Loucy (cell line): ENCODE measurements around the gene SIL1.

Experiments used
- H2AFZ ChIP-seq: fragments of 200-600 bp; sonication (generic); 2 replicates; pipeline ENCODE4 v1.6.0; 2016; ENCODE audit warnings: antibody characterized with exemption, mild to moderate bottlenecking, low read length, moderate library complexity
- H3F3A ChIP-seq: fragments of 200-600 bp; 2 replicates; pipeline ENCODE4 v1.6.0; 2016; ENCODE audit warnings: antibody characterized with exemption, low read depth, mild to moderate bottlenecking
- H3K27me3 ChIP-seq: fragments of 200-600 bp; sonication (generic); 2 replicates; pipeline ENCODE4 v1.6.1; 2014; ENCODE audit warnings: low read length, mild to moderate bottlenecking; ENCODE audit not compliant: insufficient read depth, poor library complexity, severe bottlenecking
- H3K36me3 ChIP-seq: fragments of 200-600 bp; sonication (generic); 2 replicates; pipeline ENCODE4 v1.6.1; 2016; ENCODE audit warnings: low read length; ENCODE audit not compliant: insufficient read depth
- H3K4me1 ChIP-seq: fragments of 200-600 bp; sonication (generic); 2 replicates; pipeline ENCODE4 v1.5.1; 2014; ENCODE audit warnings: low read length, mild to moderate bottlenecking; ENCODE audit not compliant: insufficient read depth, poor library complexity, severe bottlenecking
- H3K4me2 ChIP-seq: fragments of 200-600 bp; sonication (generic); 2 replicates; pipeline ENCODE4 v1.6.0; 2014; ENCODE audit warnings: antibody characterized with exemption, low read length, low read depth, mild to moderate bottlenecking; ENCODE audit not compliant: poor library complexity, severe bottlenecking
- H3K4me3 ChIP-seq: fragments of 200-600 bp; sonication (generic); 2 replicates; pipeline ENCODE4 v1.5.1; 2014; ENCODE audit warnings: low read length, mild to moderate bottlenecking, mixed read lengths; ENCODE audit not compliant: poor library complexity, severe bottlenecking
- H3K79me2 ChIP-seq: fragments of 200-600 bp; sonication (generic); 2 replicates; pipeline ENCODE4 v1.6.1; 2014; ENCODE audit warnings: low read length; ENCODE audit not compliant: insufficient read depth
- H3K9ac ChIP-seq: fragments of 200-600 bp; sonication (generic); 2 replicates; pipeline ENCODE4 v1.6.0; 2014; ENCODE audit warnings: mild to moderate bottlenecking, low read depth, low read length, moderate library complexity; ENCODE audit not compliant: poor library complexity, severe bottlenecking
- H3K9me2 ChIP-seq: fragments of 200-600 bp; sonication (generic); replicated peaks from 2 replicates; pipeline ENCODE4 v1.6.1; 2016; ENCODE audit warnings: low read depth, low read length, mixed read lengths
- H3K9me3 ChIP-seq: fragments of 200-600 bp; sonication (generic); 2 replicates; pipeline ENCODE4 v1.6.1; 2014; ENCODE audit warnings: mild to moderate bottlenecking, antibody characterized with exemption, low read length, low read depth; ENCODE audit not compliant: insufficient read depth
- H4K20me1 ChIP-seq: fragments of 200-600 bp; sonication (generic); 2 replicates; pipeline ENCODE4 v1.6.0; 2014; ENCODE audit warnings: antibody characterized with exemption, low read length, mild to moderate bottlenecking; ENCODE audit not compliant: insufficient read depth, poor library complexity, severe bottlenecking
- CTCF ChIP-seq: fragments of 200-600 bp; sonication (generic); conservative IDR thresholded peaks from 2 replicates; pipeline ENCODE4 v1.5.1; 2014; ENCODE audit warnings: mild to moderate bottlenecking, antibody characterized with exemption, low read length
- EZH2phosphoT487 ChIP-seq: fragments of 200-600 bp; IDR thresholded peaks from 2 replicates; pipeline ENCODE4 v1.6.1; 2018; ENCODE audit warnings: antibody characterized with exemption, mild to moderate bottlenecking, moderate library complexity, borderline replicate concordance

Gene SIL1

GRCh38 chr5:139019211-139019610, 179.0 kb downstream of the SIL1 start:
- H3K4me3 ChIP-seq = no peak overlapping the region
- TF ChIP-seq EZH2phosphoT487 (no peak), CTCF (no peak)
- no peaks in the 10 kb centered on the region for H3K79me2 ChIP-seq
- no peaks in the 10 kb centered on the region for H3F3A ChIP-seq
- H3K9me3 ChIP-seq = no peaks in the 10 kb centered on the region
- no peak overlapping the region for H2AFZ ChIP-seq
- no peak overlapping the region for H3K9ac ChIP-seq
- H3K4me2 ChIP-seq = no peak overlapping the region
- peaks cover 3% of the 10 kb centered on the region; the same call in 1 of the 2 replicates for H3K36me3 ChIP-seq
- H3K27me3 ChIP-seq = no peaks in the 10 kb centered on the region
- no peaks in the 10 kb centered on the region for H4K20me1 ChIP-seq
- no peaks in the 10 kb centered on the region for H3K9me2 ChIP-seq
- no peaks in the 10 kb centered on the region for H3K4me1 ChIP-seq

- no peaks in the 10 kb centered on the region for H4K20me1 ChIP-seq
- TF ChIP-seq CTCF = no peak
- TF ChIP-seq EZH2phosphoT487 = no peak
Measured at GRCh38 chr5:139017624-139018023, 180.5 kb downstream of the SIL1 start.

GRCh38 chr5:139016186-139016585, 182.0 kb downstream of the SIL1 start:
- no peak overlapping the region for H3K4me3 ChIP-seq
- no peak overlapping the region for H2AFZ ChIP-seq
- H3K27me3 ChIP-seq = no peaks in the 10 kb centered on the region
- H3K79me2 ChIP-seq = no peaks in the 10 kb centered on the region
- H3K4me2 ChIP-seq = no peak overlapping the region
- no peaks in the 10 kb centered on the region for H3F3A ChIP-seq
- no peaks in the 10 kb centered on the region for H4K20me1 ChIP-seq
- H3K9me3 ChIP-seq = no peaks in the 10 kb centered on the region
- H3K9ac ChIP-seq = no peak overlapping the region
- TF ChIP-seq CTCF (no peak), EZH2phosphoT487 (no peak)
- no peaks in the 10 kb centered on the region for H3K4me1 ChIP-seq
- H3K36me3 ChIP-seq = peaks cover 3% of the 10 kb centered on the region; the same call in 1 of the 2 replicates
- H3K9me2 ChIP-seq = no peaks in the 10 kb centered on the region

More at GRCh38 chr5:139017624-139018023, 180.5 kb downstream of the SIL1 start:
- Histone ChIP-seq H3K9me2 (no peaks in the 10 kb centered on the region), H3K79me2 (no peaks in the 10 kb centered on the region), H3K9ac (no peak overlapping the region), H3K4me2 (no peak overlapping the region), H3K4me3 (no peak overlapping the region), H3K36me3 (peaks cover 3% of the 10 kb centered on the region; the same call in 1 of the 2 replicates), H3F3A (no peaks in the 10 kb centered on the region), H2AFZ (no peak overlapping the region), H3K9me3 (no peaks in the 10 kb centered on the region), H3K4me1 (no peaks in the 10 kb centered on the region), H3K27me3 (no peaks in the 10 kb centered on the region)
